IPS-11a (cell line): ENCODE measurements around the gene SORBS2.
"Not testable (repeated sequence)": the region's sequence is repeated elsewhere in the genome, so short reads cannot be mapped to it uniquely, and the experiment has no call there.

ENCODE experiments used
- H3K4me3 ChIP-seq: one replicate; pipeline ENCODE4 v1.5.1; 2013; ENCODE audit warnings: low read depth, low read length, control low read depth

Gene SORBS2

GRCh38 chr4:185811509-185812364, at the start of gene SORBS2:
SORBS2 (minus strand) TSS chr4:185812194; CDS start chr4:185690571, 121,623 bp downstream.
- no peak within 1 kb of the TSS for H3K4me3 ChIP-seq

GRCh38 chr4:185859111-185859510, 47.1 kb upstream of the SORBS2 start:
- H3K4me3 ChIP-seq: no peak overlapping the region

- not testable (repeated sequence) for H3K4me3 ChIP-seq
Measured at GRCh38 chr4:185857561-185857960, 45.6 kb upstream of the SORBS2 start.

DNA sequence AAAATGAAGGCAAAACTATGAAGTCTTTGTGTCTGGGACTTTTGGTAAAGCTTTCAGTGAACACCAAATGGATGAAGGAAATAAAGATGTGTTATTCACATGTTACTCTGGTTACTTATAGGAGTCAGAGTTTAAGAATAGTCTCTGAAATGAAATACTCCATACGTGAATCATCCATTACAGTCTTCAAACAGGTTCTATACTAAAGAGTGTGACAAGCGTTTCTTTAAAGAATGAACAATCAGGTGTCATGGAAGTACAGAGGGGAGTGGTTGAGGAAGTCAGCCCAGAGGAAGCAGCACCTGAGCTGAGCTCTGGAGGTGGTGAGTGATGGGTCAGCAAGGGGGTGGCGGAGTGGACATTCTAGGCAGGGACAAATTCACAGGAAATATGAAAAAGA, 41.8 kb upstream of the SORBS2 start:
- no peak overlapping the region for H3K4me3 ChIP-seq

DNA sequence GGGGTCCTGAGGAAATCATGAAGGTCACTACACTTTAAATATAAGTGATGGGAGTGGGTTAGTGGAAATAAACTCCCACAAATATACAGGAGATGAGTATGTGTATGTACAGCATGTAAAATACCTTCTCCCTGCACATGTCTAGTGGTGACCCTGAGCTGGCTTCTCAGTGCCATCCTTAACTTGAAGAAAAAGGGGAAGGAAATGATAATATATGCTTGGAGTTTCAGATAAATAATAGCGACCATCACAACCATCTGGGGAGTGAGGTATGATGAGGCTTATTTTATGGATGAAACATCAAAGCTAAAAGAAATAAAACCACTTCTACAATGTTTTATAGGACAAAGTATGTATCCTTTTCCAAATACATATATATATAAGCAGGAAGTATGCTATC, 41.0 kb upstream of the SORBS2 start:
- H3K4me3 ChIP-seq: no peak overlapping the region

DNA sequence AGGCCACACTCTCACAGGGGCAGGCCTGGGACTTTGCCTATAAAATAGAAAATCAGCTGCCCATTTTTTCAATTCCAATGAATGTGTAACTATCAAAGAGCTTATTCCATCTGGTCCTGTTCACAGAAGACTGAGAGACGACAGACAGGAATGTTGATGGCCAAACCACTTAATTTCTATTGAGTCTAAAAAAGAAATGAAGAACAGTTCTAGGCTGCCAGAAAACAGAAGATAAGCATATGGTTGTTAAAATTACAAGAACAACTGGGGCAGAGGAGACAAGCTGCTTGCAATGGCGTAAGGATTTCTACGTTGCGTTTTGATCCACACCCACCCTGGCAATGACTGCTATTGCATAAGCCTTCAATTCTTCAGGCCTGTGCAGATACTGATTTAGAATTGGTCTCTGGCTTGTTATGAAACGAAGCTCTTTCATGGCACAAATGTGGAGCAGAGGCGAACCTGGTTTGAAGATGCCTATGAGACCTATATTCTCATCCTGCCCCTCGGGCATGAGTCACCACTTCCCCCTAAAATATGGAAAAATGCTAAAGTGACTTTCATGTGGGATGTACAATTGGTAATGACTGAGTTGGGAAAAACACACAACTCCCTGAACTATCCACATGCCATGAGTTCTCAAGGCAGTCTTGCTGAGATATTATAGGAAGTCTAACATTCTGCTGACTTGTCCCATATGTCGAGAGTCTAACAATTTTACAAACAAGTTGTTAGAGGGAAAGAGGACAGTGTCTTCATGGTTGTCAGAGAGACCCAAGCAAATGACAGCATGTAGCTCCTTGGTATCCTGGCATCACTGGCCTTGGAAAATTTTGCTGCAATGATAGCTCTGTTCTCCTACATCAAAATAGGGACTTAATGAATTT, 37.9 kb upstream of the SORBS2 start:
- no peak overlapping the region for H3K4me3 ChIP-seq

GRCh38 chr4:185847352-185848097, 35.5 kb upstream of the SORBS2 start:
- H3K4me3 ChIP-seq: no peak overlapping the region

- H3K4me3 ChIP-seq: no peak overlapping the region
Measured at GRCh38 chr4:185846505-185847150, 34.6 kb upstream of the SORBS2 start.

GRCh38 chr4:185845966-185846365, 34.0 kb upstream of the SORBS2 start:
- H3K4me3 ChIP-seq: no peak overlapping the region

DNA sequence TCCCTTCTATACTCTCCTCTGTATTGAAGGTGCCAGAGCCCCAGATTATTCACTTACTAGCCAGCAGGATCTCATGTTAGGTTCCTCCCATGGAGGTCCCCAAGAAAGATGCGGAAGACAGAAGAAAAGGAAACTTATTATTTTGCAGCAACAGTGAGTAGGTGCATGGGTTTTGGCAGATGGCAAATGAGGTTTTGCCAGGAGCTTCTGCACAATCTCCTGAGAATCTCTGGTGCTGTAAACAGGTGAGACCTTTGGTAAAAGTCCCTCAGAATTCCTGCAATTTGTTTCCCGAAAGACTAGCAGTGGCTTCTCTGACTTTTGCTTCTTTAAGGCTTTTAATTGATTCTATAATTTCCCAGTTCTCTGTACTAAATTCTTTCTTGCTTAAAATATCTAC, 29.5 kb upstream of the SORBS2 start:
- H3K4me3 ChIP-seq: no peak overlapping the region

DNA sequence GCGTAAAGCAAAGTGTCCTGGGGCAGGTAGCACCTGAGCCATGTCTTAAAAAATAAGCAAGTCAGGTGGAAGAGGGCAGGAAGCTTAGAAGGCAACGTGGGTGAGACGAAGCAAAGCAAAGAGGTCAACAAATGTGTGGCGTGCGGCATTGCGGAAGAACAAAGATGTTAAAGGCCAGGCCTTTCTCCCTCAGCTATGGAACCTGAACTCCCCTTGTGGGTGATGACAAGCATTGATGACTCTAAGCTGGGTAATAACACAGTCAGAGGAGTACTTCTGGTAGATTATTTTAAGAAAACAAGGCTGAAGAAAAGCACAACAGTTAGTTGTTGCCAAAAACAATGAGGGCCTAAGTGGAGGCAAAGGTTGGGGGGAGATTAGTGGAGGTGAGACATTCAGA, 29.0 kb upstream of the SORBS2 start:
- H3K4me3 ChIP-seq: no peak overlapping the region

DNA sequence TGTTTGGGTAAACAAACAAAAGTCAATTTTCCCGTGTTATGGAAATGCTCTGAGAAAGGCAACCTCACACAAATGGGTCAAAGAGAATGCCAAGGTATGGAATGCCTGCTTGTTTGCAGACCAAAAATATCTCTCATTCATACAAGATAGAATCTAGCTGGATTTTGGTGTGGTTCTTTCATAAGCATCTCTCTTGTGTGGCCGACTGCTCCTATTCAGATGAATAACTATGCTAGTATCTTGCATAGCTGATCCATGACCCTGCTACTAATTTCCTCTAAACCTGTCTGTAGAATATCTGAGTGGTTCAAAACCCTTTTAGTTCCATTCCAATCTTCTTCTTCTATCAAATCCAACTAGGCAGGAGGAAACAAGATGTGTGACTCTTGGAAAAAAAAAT, 28.2 kb upstream of the SORBS2 start:
- no peak overlapping the region for H3K4me3 ChIP-seq

GRCh38 chr4:185839770-185840169, 27.8 kb upstream of the SORBS2 start:
- no peak overlapping the region for H3K4me3 ChIP-seq

DNA sequence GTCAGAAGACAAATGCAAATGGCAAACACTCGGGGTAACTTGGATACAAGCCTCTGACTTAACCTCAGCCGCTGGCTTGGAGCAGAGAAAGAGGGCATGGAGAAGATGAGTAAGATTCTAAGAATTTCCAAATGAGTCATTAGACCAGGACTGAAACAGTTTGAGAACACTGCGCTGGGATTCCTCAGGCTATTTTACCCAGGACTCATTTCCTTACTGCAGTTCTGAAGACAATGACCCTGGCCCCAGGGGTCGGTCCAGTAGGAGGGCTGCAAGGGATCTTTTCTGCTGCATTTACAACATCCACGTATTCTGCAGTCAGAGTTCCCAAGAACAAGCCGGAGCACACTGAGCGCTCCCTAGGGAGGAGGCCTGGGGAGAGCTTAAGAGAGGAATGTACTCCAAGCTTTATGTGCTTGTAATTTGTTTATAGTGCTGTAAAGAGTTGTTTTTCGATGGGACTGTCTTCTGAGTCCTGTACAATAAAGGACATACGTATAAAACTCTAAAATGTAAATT, 27.3 kb upstream of the SORBS2 start:
- no peak overlapping the region for H3K4me3 ChIP-seq

DNA sequence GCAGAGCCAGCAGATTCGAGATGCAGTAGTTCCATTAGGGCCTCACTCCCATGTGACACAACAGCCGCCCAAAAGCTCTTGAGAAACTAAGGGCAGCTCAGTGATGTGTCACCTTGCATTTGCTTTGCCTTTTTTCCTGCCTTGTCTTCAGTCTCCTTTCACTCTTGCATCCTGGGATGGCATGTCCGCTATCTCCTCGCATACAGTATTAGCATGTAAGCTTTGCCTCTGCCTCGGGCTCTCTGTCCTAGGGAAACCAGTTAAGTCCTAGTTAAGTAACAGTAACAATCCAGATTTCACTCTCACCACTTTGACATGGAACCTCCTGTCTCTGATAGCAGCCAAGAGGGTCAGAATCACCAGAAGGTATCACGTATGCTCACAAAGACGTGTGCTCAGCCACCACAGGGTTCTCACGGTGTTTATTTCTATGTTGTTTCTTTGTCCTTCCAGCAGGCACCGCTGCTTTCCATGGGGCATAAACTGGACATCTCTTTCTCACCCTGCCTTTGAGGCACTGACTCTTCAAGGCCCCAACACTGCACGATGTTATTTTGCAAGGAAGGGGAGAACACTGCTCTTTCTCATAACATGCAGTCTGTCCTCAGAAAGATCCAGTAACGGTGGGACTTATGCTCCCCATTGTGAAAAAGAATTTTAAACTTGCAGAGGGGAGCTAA, 26.7 kb upstream of the SORBS2 start:
- no peak overlapping the region for H3K4me3 ChIP-seq

DNA sequence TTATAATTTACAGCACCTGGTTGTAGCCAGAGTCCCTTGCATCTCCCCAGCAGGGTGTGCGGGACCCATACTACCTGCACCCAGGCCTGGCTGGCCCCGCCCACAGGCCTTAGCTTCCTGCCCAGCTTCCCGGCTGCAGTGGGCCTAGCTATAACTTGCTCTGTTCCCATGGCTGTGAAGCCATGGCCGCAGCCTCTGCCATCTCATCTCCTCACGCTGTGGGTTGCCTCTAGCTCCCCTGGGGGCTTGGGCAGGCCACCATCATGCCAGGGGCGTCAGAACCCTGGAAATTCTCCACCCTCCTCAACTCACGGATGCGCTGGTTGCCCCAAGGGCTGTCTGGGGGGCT, 26.1 kb upstream of the SORBS2 start:
- H3K4me3 ChIP-seq: no peak overlapping the region

DNA sequence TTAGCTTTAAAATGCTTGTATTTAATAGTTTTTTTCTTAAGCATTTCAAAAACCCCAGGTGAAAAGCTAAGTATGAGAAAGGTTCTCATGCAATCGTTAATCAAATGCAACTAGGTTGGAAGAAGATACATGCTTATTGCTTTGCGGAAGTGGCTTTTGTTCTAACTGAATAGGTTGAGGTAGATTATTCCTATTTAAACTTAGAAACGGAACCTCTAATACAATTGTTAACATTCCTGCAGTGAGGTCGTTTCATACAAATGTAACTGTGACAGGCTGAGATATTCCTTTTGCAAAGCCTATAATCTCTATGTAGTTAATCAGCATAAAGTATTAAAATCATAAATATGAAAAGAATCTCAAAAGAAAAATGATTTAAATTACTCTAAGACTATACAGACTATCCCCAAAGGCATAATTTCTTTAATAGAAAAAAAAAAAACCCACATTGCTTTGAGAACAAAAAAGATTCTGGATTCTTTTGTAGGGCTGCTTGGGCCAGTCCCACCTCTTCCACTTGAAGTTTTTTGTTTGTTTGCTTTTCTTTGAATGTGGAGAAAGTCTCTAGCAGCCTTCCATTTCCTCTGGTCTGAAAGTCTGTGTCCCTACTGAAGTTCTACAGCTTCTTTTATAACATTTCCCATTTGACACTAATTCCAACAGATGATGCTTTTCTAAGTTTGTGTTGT, 25.6 kb upstream of the SORBS2 start:
- H3K4me3 ChIP-seq: no peak overlapping the region

- H3K4me3 ChIP-seq: no peak overlapping the region
Measured at GRCh38 chr4:185836241-185837084, 24.5 kb upstream of the SORBS2 start.

DNA sequence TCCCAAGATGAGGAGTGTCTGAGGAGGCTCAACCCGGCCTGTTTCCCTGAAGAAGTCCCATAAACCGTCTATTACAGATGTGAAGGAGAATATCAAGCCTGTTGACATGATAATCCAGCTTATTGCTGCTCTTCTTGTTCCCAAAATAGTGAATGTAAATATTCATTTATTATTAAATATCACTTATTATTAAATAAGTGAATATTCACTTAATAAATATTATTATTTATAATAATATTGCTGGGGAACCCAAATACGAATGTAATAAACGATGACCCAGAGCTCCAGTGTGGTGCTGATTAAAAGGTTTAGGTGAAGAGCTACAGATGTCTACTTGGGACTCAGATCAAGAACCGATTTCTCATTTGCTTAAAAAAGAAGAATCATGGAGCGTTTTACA, 23.8 kb upstream of the SORBS2 start:
- no peak overlapping the region for H3K4me3 ChIP-seq
